GM18867 (cell line): ENCODE results near the gene CBLB.

Experiments used
- ATAC-seq: cut with Tn5 transposase; IDR thresholded peaks from one replicate; pipeline ENCODE4 v1.9.1; 2021; ENCODE audit warnings: mild to moderate bottlenecking, moderate library complexity; ENCODE audit not compliant: unreplicated experiment

Gene CBLB

DNA sequence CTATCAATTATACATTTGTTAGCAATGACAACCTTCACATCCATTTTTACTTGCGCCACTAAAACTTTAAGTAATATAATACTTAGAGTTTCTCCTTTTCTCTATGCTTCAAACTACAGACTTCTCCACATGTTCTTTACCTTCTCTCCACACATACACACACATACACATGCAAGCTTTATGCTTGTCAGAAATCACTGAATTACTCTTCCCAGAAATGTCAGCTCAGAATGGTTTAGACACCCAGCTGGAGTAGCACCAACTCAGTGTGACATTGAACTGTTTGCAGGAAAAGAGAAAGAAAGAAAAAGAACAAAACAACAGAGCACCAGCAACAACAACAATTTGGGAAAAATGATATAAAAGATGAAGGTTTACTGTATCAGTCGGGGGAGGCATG is 20.9 kb downstream of the CBLB start:
- no peak for ATAC-seq

GRCh38 chr3:105847452-105847851 is 21.4 kb downstream of the CBLB start:
- no peak for ATAC-seq

GRCh38 chr3:105846809-105847208 is 22.0 kb downstream of the CBLB start:
- no peak for ATAC-seq

DNA sequence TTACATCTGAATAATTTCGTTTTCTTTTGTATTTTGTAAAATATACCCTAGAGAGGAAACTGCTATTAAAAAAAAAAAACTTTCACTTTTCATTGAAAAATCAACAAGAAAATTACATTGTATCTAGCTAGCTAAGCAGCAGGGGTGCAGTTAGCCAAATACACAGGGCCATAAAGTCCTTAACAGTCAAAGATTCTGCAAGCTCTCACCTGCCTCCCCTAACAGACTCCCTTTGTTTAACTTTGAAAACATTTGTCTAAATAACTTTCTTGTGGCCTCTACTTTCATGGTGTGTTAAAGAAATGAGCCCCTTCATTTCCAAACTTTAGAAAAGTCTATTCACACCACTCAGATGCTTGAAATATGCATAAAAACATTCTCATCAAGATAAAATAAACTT is 23.3 kb downstream of the CBLB start:
- ATAC-seq = no peak

- ATAC-seq = no peak
These were observed 24.1 kb downstream of the CBLB start for GRCh38 chr3:105844704-105845103.

DNA sequence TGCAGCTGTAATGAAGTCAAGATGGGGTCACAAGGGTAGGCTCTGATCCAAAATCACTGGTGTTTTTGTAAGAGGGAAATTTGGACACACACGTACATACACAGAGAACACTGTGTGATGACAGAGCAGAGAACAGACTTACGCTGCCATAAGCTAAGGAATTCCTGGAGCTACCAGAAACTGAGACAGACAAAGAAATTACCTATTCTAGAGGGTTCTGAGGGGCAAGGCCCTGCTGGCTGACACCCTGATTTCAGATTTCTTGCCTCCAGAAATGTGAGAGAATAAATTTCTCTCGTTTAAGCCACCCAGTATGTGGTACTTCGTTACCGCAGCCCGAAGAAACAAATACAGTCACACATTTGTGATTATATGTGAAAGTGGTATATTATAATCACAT is 24.8 kb downstream of the CBLB start:
- no peak for ATAC-seq

DNA sequence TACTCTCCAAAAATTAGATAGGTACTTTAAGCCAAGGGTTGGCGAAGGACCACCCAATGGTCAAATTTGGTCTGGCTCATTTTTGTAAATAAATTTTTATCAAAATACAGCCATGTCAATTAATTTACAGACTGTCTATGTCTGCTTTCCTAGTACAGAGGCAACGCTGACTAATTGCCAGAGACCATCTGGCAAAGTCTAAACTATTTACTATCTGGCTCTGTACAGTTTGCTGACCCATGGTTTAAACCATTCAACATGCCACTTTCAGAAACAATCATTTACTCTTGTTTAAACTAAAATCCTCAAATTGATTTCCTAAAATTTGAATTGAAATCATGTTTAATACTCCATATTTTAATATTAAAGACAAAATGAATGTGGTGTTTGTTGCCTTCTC is 25.9 kb downstream of the CBLB start:
- no peak for ATAC-seq

DNA sequence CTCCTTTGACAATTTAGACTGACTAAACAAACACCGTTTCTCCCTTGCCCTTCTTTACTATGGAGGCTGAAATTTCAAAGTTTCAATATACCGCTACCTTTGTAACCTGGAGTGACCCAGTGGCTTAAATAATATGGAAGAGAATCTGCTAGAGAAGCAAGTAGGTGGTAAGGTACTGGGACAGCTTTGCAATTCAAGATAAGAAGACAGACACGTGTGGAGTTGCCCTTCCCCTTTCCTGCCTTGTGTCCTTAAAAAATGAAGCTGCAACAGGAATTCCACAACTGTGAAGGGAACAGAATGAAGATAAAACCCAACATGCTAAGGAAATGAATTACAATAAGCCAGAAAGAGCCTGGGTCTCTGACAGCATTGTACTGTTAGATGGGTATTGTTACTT is 26.4 kb downstream of the CBLB start:
- no peak for ATAC-seq

DNA sequence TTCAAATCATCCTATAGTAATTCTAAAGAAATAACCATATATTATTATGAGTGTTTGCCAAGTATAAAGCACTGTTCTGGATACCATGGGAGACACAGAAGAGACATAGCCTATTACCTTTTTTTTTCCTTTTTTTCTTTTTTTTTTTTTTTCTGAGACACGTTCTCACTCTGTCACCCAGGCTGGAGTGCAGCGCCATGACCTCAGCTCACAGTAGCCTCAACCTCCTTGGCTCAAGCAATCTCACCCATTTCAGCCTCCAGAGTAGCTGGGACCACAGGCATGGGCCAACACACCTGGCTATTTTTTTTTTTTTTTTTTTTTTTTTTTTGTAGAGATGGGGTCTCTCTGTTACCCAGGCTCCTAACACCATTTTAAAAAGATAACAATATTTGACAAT is 30.9 kb downstream of the CBLB start:
- ATAC-seq = no peak

DNA sequence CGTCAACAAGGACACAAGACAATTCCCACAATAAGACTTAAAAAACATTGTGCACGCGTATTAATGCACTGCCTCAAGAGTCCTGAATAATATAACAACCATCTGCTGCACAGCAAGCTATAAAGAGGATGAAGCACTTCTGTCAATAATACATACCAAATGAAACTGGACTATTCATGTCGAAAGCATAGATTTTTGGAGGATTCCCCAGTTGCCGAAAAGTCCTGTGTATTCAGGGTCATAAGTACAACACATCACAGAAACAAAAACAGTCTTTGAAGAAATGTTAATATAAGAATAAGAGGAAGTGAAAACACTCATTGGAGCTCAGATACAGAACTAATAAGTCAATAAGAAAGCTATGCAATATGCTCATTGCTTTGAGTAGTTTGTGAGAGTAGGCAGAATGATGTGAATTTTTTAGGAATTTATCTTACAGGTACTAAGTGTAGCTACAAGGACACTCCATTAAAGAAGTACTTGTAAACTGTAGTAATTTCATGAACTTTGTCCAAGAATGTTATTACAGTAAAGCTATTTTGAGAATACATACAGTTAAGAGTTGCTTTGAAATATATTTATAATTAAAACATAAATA is 31.6 kb downstream of the CBLB start:
- ATAC-seq = peak; percentile 87

DNA sequence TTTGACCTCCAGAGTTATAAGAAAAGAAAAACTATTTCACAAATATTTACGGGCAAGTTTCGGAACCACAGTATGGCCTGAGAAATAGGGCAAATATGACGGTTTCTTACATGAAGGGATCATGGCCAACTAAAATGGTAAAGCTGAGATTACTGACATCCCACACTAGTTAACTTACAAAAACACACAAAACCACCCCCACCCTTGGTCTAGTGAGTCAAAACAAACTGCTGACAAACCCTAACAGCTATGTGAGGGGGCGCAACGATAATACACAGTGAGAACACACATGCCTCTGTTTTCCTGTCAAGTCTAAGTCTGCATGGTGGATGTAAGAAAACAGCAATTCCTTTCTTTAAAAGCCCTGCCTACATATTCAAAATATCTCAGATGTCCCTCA is 32.3 kb downstream of the CBLB start:
- peak; percentile 45 for ATAC-seq

- no peak for ATAC-seq
These were observed 33.2 kb downstream of the CBLB start for GRCh38 chr3:105835606-105836005.

DNA sequence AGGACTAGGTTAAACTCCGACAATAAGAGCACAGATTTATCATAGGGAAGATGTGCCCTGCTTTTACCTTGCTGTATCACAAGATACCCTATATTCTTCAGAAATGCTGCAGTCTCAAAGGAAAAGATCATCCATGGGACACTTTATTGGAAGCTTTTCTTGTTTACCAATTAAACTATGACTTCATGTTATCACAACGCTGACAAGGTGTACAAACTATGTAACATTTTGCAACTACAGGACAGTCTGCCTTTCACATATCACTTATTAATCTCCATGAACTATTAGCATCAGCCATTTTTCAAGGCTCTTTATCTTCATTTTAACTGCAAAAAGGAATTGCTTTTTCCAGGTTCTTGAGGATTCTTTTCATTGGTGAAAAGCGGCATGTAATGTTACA is 34.0 kb downstream of the CBLB start:
- no peak for ATAC-seq

- ATAC-seq = no peak
These were observed 36.2 kb downstream of the CBLB start for GRCh38 chr3:105832644-105833043.

- ATAC-seq = no peak
These were observed 38.0 kb downstream of the CBLB start for GRCh38 chr3:105830836-105831235.

DNA sequence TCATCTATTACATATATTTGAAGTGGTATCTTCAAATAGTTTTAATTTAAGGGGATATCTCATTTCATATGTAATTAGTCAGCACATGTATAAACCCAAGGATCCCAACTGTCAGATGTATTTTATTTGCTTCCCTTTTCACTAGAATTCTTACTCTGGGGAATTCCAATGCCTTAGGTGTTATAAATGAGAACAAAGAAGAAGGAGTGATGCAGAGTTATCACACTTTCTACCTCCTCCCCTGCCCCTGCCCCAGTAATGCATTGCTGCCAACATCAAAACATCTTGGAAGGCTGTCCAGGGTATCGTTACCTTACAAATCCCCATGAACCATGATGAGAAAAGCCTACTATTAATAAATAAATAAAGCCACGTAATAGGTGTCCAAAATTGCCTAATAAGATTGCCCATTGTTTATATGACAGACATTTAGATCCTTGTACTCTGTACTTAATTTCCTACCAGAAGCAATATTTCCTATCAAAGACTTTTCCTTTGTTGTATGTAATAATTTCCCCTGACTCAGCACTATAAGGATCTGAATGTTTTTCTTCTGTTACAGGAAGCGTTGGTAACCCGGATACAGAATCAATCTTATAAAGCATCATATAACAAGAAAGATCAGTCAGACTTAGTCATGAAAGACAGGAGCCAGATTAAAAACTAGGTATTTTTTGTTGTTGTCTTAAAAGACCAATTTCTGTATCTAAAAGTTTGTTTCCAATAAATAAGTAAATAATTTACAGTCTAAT is 38.8 kb downstream of the CBLB start:
- ATAC-seq = no peak

- no peak for ATAC-seq
These were observed 39.6 kb downstream of the CBLB start for GRCh38 chr3:105829229-105829628.

DNA sequence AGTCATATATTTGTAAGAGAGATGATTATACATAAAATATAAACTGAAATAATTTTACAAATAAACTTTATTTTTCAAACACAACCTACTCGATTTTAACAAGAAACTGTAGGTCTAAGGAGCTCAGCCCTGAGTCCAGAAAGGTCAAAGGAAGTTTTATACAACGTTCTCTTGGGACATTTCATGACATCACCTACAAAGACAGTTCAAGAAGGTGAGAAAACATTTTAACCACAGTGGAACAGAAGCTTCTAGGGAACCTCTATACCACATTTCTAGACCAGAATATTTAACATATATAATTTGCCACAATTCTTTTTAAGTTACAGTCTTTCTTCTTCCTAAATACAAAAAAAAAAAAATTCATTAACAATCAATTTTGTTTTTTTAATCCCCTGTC is 40.1 kb downstream of the CBLB start:
- ATAC-seq = peak; percentile 53

DNA sequence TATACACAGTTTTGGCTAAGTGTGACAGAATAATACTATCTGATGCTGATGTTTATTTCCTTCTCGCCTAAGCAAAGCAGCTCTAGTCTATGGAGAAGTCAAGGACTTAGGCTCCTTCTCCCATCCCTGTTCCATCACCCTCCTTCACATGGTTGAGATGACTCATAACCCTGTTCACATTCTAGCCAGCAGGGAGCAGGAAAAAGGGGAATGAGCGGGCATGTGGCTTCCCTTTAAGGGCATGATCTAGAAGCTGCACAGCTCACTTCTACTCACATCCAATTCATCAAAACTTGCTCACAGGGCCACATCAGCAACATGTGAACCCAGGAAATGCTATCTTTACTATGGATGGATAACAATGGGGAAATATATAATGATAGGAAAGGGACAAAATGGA is 40.9 kb downstream of the CBLB start:
- no peak for ATAC-seq

- peak; percentile 37 for ATAC-seq
These were observed 41.8 kb downstream of the CBLB start for GRCh38 chr3:105826778-105827634.

DNA sequence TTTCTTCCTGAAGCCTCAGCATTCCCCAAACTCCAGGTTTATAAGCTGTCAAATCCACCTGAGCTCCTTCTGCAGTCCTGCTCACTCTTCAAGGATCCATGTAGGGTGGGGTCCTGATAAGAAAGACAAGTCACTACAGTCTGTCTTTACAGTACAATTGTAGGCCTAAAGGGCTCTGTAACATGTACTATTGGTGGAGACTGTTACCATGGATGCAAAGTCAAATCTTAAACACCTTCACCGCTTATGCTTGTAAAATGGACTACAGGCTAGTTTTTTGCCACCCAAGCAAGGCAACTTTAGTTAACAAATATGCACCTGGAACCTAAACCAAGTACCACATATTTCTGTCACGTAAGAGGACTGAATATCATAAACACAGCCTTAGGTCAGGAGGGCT is 44.7 kb downstream of the CBLB start:
- ATAC-seq = no peak
